HG02981 (cell line): ENCODE data around the gene PKP4.

ENCODE experiments used
- ATAC-seq: cut with Tn5 transposase; IDR thresholded peaks from one replicate; pipeline ENCODE4 v1.9.1; 2021; ENCODE audit warnings: mild to moderate bottlenecking, moderate library complexity; ENCODE audit not compliant: unreplicated experiment

Gene PKP4

DNA sequence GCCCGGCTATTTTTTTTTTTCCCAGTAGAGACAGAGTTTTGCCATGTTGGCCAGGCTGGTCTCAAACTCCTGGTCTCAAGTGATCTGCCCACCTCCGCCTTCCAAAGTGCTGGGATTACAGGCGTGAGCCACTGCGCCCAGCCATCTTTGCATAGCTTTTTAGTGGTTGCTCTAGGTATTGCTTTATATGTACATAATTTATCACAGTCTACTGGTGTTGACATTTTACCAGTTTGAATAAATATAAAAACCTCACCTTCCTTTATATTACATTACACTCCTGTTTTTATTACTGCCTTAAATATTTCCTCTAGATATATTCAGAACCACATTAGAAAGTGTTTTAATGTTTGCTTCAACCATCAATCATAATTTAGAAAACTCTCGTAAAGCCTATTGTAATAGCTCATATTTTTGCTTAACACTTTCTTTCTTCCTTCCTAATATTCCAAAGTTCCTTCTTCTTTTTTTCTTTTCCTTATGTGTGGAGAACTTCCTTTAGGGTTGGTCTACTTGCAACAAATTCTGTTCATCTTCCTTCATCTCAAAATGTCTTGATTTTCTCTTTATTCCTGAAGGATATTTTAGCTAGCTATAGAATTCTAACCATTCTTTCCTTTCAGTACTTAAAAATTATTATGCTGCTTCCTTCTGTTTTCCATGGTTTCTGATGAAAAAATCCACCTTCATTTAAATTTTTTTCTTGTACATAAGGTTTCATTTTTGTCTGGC is 256.2 kb downstream of the PKP4 start:
- no peak for ATAC-seq

DNA sequence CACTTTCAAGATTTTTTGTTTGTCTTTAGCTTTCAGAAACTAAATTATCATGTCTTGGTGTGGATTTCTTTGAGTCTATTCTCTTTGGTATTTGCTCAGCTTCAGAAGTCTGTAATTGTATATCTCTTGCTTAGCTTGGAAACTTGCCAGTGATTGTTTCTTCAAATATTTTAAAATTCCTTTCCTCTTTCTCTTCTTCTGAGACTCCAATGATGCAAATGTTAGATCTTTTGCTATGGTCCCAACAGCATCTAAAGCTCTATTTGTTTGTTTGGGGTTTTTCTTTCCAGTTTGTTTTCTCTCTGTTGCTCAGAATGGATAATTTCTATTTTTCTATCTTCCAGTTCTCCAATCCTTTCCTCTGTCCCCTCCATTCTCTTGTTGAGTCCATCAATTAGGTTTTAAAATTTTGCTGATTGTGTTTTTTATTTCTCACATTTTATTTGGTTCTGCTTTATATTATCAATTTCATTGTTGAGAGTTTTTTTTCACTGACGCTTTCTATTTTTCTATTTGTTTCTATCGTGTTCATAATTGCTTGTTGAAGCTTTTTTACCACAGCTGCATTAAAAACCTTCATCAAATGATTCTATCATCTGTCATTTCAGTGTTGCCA is 256.9 kb downstream of the PKP4 start:
- ATAC-seq, result no peak

- no peak for ATAC-seq
Observed at GRCh38 chr2:158714420-158714819, 257.7 kb downstream of the PKP4 start.

DNA sequence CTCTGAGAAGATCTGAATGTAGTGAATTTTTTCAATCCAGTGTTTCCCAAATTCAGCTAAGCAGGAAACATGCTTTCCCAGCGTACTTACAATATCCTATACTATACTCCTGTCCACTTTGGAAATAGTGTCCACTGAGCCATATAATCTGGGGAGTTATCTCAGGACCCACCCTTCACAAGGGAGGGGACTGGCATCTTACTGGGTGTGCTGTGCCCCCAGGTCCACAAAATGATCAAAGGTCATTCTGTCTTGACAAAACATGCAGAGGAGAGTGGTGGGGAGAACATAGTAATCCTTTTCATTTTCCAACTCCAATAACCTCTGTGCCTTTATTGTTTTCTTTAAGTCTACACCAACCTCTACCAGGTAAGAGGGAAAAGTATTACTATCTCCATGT is 258.6 kb downstream of the PKP4 start:
- ATAC-seq, result no peak

GRCh38 chr2:158716121-158716791 is 259.5 kb downstream of the PKP4 start:
- ATAC-seq, result no peak

DNA sequence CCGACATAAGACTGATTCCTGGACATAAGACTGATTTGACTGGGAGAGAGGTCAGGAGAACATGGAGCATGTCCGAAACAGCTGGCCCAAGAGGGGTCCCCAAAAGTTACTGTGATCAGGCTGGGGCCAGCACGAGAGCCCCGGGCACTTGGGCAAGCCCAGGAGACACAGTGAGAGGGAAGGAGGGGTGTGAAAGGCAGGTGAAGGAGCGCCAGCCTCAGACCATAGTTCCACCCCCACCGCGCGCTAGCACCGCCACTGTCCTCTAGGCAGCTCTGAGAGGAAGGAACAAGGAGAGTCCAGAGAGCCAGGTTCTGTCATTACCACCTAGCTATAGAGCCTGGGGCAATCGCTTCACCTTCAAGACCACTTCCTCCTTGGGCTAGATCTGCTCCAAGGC is 260.2 kb downstream of the PKP4 start:
- ATAC-seq, result no peak

GRCh38 chr2:158717366-158718195 is 260.8 kb downstream of the PKP4 start:
- no peak for ATAC-seq

- no peak for ATAC-seq
Observed at GRCh38 chr2:158718196-158718585, 261.4 kb downstream of the PKP4 start.

DNA sequence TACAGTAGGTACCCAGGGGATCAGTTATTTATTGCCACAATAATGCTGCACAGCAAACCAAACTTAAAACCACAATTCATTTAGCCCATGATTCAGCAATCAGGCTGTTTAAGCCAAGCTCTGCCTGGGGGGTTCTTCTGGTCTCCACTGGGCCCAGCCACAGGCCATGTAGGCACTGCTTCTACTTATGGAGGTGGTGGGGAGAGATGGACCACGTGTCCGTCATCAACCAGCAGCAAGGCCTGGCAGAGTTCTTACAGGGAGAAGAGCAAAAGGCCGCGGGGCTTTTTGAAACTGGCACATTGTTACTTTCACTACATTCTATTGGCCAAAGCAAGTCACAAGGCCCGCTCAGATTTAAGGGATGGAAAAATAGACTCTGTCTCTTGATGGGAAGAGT is 262.1 kb downstream of the PKP4 start:
- no peak for ATAC-seq

GRCh38 chr2:158719403-158719802 is 262.7 kb downstream of the PKP4 start:
- no peak for ATAC-seq

GRCh38 chr2:158722266-158723105 is 265.7 kb downstream of the PKP4 start:
- ATAC-seq, result no peak

- ATAC-seq, result no peak
Observed at GRCh38 chr2:158723181-158723838, 266.6 kb downstream of the PKP4 start.

- ATAC-seq, result no peak
Observed at GRCh38 chr2:158723921-158724802, 267.4 kb downstream of the PKP4 start.

DNA sequence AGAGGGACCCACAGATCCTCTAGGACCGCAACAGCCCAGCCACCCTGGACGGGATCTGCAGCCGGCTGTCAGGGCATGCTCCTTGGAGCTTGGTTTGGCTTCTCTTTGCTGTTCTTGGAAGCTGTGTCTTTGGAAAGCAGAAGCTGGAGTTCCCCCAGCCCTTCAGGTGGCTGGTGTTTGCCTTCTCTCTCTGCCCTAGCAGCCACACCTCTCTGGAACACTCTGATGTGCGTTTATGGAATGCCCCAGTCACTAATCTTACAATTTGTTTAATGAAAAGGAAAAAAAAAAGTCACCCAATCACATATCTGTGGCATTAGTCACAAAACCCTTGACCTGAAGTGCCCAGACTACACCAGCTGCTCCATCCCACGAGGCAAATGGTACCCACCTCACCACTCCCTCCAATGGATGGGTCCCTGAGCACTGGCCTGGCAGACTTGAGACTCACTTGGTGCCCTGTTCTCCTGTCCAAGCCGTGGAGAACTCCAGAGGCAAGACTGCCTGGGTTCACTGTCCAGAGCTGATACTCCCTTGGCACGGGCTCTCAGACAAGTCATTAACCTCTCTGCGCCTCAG is 268.1 kb downstream of the PKP4 start:
- ATAC-seq, result no peak

DNA sequence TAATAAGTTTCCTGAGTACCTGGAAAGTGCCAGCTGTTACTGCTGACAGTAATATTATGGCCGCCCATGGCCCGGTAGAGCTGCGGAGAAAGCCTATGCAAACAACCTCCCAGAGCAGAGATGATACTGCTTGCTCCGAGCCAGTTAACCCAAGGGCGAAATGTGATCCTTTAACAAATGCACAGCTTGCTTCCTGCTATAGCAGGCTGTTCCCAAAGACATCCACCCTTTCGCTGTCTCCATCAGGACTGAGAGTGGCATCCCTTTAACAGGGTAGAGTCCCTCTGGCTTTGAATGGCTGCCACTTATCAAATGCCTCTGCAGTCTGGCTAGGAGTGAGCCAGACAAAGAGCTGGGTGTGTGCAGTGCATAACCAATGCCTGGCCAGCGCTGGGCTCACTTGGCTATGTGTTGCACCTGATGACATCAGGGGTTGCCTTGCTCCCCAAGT is 268.7 kb downstream of the PKP4 start:
- ATAC-seq, result no peak

- ATAC-seq, result no peak
Observed at GRCh38 chr2:158726911-158727592, 270.3 kb downstream of the PKP4 start.

GRCh38 chr2:158728422-158728821 is 271.7 kb downstream of the PKP4 start:
- no peak for ATAC-seq

DNA sequence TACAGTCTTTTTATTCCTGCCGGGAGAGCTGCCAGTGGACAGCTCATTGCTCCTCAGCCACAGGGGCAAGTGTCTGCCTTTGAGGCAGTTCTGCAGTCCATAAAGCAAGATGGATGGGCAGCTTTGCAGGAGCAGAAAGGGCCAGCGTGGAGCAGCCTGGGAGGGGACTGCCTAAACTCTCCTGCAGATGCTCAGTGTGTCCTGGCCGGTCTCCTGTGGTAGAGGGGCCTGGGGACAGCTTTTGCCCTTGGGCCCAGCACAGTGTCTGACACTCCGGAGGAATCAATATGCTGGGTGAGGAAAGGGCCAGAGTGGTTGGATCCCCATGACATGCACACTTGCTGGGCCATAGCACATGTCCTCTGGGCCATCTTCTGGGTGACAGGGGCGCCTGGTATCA is 272.7 kb downstream of the PKP4 start:
- ATAC-seq, result no peak
